K562 (cell line): ENCODE data around the gene SEC23A. TPM values are rescaled to one million over a fixed set of nuclear protein-coding genes. Genes with fewer than 3 reads are reported as not detected.

Source experiments
- ATAC-seq: fragments of 200-7000 bp; cut with Tn5 transposase; 3 replicates; pipeline ENCODE4 v1.9.1; 2020; ENCODE audit warnings: moderate library complexity
- BruUV-seq: library from RNA; stranded (reverse); fragments of 400-500 nt; replicated peaks from 2 replicates; lab custom pipeline; 2021; lab: Mats Ljungman, UMichigan
- CTCF ChIA-PET: fragments of 300-600 bp; formaldehyde crosslinking; extraction: SDS; loops from one replicate; lab custom pipeline; 2021; ENCODE audit warnings: low intra/inter-chr PET ratio; lab: Yijun Ruan, JAX
- POLR2A ChIA-PET: fragments of 300-600, 350-650 bp; sonication (Branson Sonifier 250); formaldehyde crosslinking; extraction: SDS; loops from one replicate; lab custom pipeline; 2021; ENCODE audit warnings: antibody characterized with exemption, inconsistent platforms; lab: Yijun Ruan, JAX
- DNase-seq, 4 experiments: peaks; one replicate each; pipeline versions ENCODE4 v3.0.0 to v3.0.0-alpha.2; 2011 to 2018; ENCODE audit warnings: low spot score in 3 of 4, mixed read lengths in 3 of 4; ENCODE audit errors: extremely low read depth in 1 of 4
- FAIRE-seq: peaks from 2 replicates; lab custom pipeline; 2011; peaks lifted over from hg19 to GRCh38; lab: Jason Lieb, UNC
- H2AFZ ChIP-seq: 2 replicates; pipeline ENCODE4 v1.6.0; 2011; ENCODE audit warnings: low read depth, low read length, control low read depth, inconsistent platforms
- H3K27ac ChIP-seq: fragments of 200-600 bp; 3 replicates; pipeline ENCODE4 v1.8.0; 2011; ENCODE audit warnings: low read depth, mild to moderate bottlenecking, control low read depth, inconsistent platforms, low read length, moderate library complexity, mixed read lengths; ENCODE audit errors: extremely low read depth
- H3K27me3 ChIP-seq, 2 experiments: fragments of 300-600 bp in 1 of 2; 2 replicates in 1 of 2; 3 replicates in 1 of 2; pipeline versions ENCODE4 v1.6.0 to v1.8.0; 2011; ENCODE audit warnings: inconsistent platforms in 2 of 2, low read length in 2 of 2, mild to moderate bottlenecking in 1 of 2, mixed read lengths in 1 of 2, moderate library complexity in 1 of 2; ENCODE audit not compliant: control insufficient read depth in 2 of 2, insufficient read depth in 2 of 2
- H3K36me3 ChIP-seq: fragments of 300-600 bp; 3 replicates; pipeline ENCODE4 v1.8.0; 2011; ENCODE audit warnings: mild to moderate bottlenecking, low read length, inconsistent platforms; ENCODE audit not compliant: control insufficient read depth, insufficient read depth
- H3K4me1 ChIP-seq, 2 experiments: fragments of 200-600 bp in 1 of 2; replicated peaks in 1 of 2; 2 replicates in 1 of 2; 3 replicates in 1 of 2; pipeline versions ENCODE4 v1.5.1 to v1.8.0; 2011; ENCODE audit warnings: inconsistent platforms in 2 of 2, low read length in 2 of 2, mild to moderate bottlenecking in 1 of 2, mixed read lengths in 1 of 2, moderate library complexity in 1 of 2; ENCODE audit not compliant: control insufficient read depth in 2 of 2, insufficient read depth in 2 of 2
- H3K4me2 ChIP-seq: 2 replicates; pipeline ENCODE4 v1.6.1; 2011; ENCODE audit warnings: low read length, control low read depth, inconsistent platforms, mixed read lengths; ENCODE audit not compliant: insufficient read depth
- H3K4me3 ChIP-seq: fragments of 200-600 bp; sonication (generic), shearing (Covaris generic); 2 replicates; pipeline ENCODE4 v1.5.1; 2016; ENCODE audit warnings: control low read depth, inconsistent platforms
- H3K79me2 ChIP-seq: fragments of 200-600 bp; 3 replicates; pipeline ENCODE4 v1.8.0; 2011; ENCODE audit warnings: low read length, inconsistent platforms; ENCODE audit not compliant: control insufficient read depth, insufficient read depth
- H3K9ac ChIP-seq, 2 experiments: 2 replicates each; pipeline versions ENCODE4 v1.6.0 to v1.6.1; 2011; ENCODE audit warnings: low read depth in 2 of 2, low read length in 2 of 2, control low read depth in 1 of 2, inconsistent platforms in 1 of 2, mild to moderate bottlenecking in 1 of 2, mixed read lengths in 1 of 2; ENCODE audit not compliant: insufficient read depth in 1 of 2
- H3K9me1 ChIP-seq: one replicate; pipeline ENCODE4 v1.6.0; 2011; ENCODE audit warnings: inconsistent platforms, mild to moderate bottlenecking, low read length, moderate library complexity; ENCODE audit not compliant: control insufficient read depth, insufficient read depth
- H3K9me3 ChIP-seq: replicated peaks from 2 replicates; pipeline ENCODE4 v1.5.1; 2011; ENCODE audit warnings: low read depth, low read length, inconsistent platforms; ENCODE audit not compliant: control insufficient read depth, insufficient read depth
- H4K20me1 ChIP-seq: replicated peaks from 2 replicates; pipeline ENCODE4 v1.6.1; 2011; ENCODE audit warnings: low read length, inconsistent platforms, mixed read lengths; ENCODE audit not compliant: control insufficient read depth, insufficient read depth
- KDM1A ChIP-seq, 2 experiments: fragments of 450-650 bp; IDR thresholded peaks; 2 replicates each; pipeline ENCODE4 v1.6.1; 2016; ENCODE audit warnings: mild to moderate bottlenecking in 2 of 2
- MEIS2 ChIP-seq: fragments of 450-650 bp; IDR thresholded peaks from 2 replicates; pipeline ENCODE4 v1.6.1; 2014; ENCODE audit warnings: mild to moderate bottlenecking; ENCODE audit not compliant: partially characterized antibody
- NR2C1 ChIP-seq, 2 experiments: fragments of 450-650 bp; IDR thresholded peaks; 2 replicates each; pipeline ENCODE4 v1.6.1; 2017; ENCODE audit warnings: mild to moderate bottlenecking in 2 of 2, antibody characterized with exemption in 1 of 2, inconsistent platforms in 1 of 2, missing compliant biosample characterization in 1 of 2, missing genetic modification characterization in 1 of 2
- POLR2AphosphoS2 ChIP-seq: IDR thresholded peaks from 2 replicates; pipeline ENCODE4 v1.6.1; 2012; ENCODE audit warnings: low read length, improper control_type of control experiment
- PTRF ChIP-seq: fragments of 450-650 bp; IDR thresholded peaks from 2 replicates; pipeline ENCODE4 v1.6.1; 2016; ENCODE audit warnings: mild to moderate bottlenecking, missing genetic modification characterization, missing compliant biosample characterization
- PURB ChIP-seq: sonication (generic); formaldehyde crosslinking; IDR thresholded peaks from 2 replicates; pipeline ENCODE4 v1.9.0; 2021; ENCODE audit warnings: low read depth, mild to moderate bottlenecking, missing genetic modification reagents
- RB1 ChIP-seq: fragments of 450-650 bp; IDR thresholded peaks from 2 replicates; pipeline ENCODE4 v1.6.1; 2017; ENCODE audit warnings: low read depth, mild to moderate bottlenecking
- RFX7 ChIP-seq: fragments of 250-450 bp; sonication (Bioruptor Pico); IDR thresholded peaks from 2 replicates; pipeline ENCODE4 v1.5.1; 2021; ENCODE audit warnings: mild to moderate bottlenecking
- TOE1 ChIP-seq, 2 experiments: fragments of 450-650 bp in 1 of 2; sonication (generic) in 1 of 2; formaldehyde crosslinking in 1 of 2; IDR thresholded peaks; 2 replicates each; pipeline versions ENCODE4 v1.7.1 to v1.8.0; 2016 to 2022; ENCODE audit warnings: borderline replicate concordance in 2 of 2, mild to moderate bottlenecking in 2 of 2, antibody characterized with exemption in 1 of 2, inconsistent platforms in 1 of 2, low read depth in 1 of 2, missing genetic modification reagents in 1 of 2, moderate library complexity in 1 of 2
- WHSC1 ChIP-seq: IDR thresholded peaks from one replicate; pipeline ENCODE4 v1.6.1; 2012; ENCODE audit warnings: low read length, control low read depth, inconsistent platforms
- ZC3H8 ChIP-seq: fragments of 450-650 bp; IDR thresholded peaks from 2 replicates; pipeline ENCODE4 v1.6.1; 2017
- ZNF224 ChIP-seq: sonication (generic); formaldehyde crosslinking; IDR thresholded peaks from 2 replicates; pipeline ENCODE4 v1.8.0; 2022; ENCODE audit warnings: mild to moderate bottlenecking, missing genetic modification reagents
- WGBS: fragments of 100-300 bp; shearing (Covaris generic); methylation state at CpG from one replicate; pipeline ENCODE4 v1.1.6; 2016; ENCODE audit warnings: low coverage, mixed read lengths; ENCODE audit not compliant: insufficient coverage; ENCODE audit errors: missing lambda C conversion rate; 5-methylcytosine and 5-hydroxymethylcytosine counted together
- in situ Hi-C: fragments of 300-500 bp; cut with MboI; formaldehyde crosslinking; loops from 4 replicates; pipeline ENCODE4 v1.15.0; 2018; ENCODE audit warnings: inconsistent platforms, mixed read lengths
- intact Hi-C: fragments of 100-400 bp; cut with micrococcal nuclease; formaldehyde crosslinking; loops from 2 replicates; pipeline ENCODE4 v1.14.2; 2022
- polyA plus RNA-seq, 8 experiments: library from polyadenylated mRNA; depleted of rRNA in 4 of 8; stranded (reverse) in 5 of 8; unstranded in 3 of 8; fragments of >200 nt; fragmentation: Nextera tagmentation in 2 of 8; fragmentation: Illumina TruSeq in 1 of 8; extraction: Ambion mirVana in 2 of 8; extraction: Trizol in 1 of 8; gene quantifications; 2 replicates each; pipeline versions ENCODE4 v1.2.1 to v1.2.3, GENCODE V29; 2011 to 2014; ENCODE audit warnings: inconsistent platforms in 1 of 8, missing spikeins in 1 of 8
- total RNA-seq, 7 experiments: library from RNA; depleted of rRNA in 6 of 7; stranded (reverse); fragments of >200 nt in 6 of 7; fragmentation: Illumina TruSeq in 2 of 7; extraction: Trizol in 2 of 7; gene quantifications; 2 replicates each; pipeline versions ENCODE4 v1.2.1 to v1.2.3, GENCODE V29; 2011 to 2021; ENCODE audit warnings: low replicate concordance in 1 of 7
- TF ChIP-seq, protein P1 (sequence below): fragments of 250-450 bp; sonication (Bioruptor Pico); IDR thresholded peaks from 2 replicates; pipeline ENCODE4 v1.8.0; 2022; ENCODE audit warnings: inconsistent platforms, mild to moderate bottlenecking, moderate library complexity, borderline replicate concordance

Gene SEC23A
- total and polyA plus RNA-seq, 9 of the 15 experiments (the other 6 are each of a cell fraction or from before 2014, with no cell fraction given) = 5.5 to 47.0 (median 14.5) TPM

DNA sequence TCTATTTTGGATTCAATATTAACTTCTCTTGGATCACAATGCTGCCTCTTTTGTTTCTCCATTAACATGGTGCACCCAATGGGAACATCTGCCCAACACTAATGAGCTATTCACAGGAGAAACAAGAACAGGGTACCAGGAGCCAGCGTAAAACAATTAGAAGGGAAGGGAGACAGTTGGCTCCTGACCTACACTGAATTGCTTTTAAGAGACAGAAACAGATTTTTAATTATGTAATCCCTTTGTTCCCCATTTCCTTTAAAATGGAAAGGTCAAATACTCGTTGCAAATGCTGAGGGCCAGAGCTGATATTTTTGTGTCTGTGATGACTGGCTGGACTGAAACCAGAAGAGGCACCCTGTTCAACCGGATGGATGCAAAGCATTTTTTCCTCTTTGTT is 108.3 kb downstream of the SEC23A start (continued):
- TF ChIP-seq, protein P1, sequence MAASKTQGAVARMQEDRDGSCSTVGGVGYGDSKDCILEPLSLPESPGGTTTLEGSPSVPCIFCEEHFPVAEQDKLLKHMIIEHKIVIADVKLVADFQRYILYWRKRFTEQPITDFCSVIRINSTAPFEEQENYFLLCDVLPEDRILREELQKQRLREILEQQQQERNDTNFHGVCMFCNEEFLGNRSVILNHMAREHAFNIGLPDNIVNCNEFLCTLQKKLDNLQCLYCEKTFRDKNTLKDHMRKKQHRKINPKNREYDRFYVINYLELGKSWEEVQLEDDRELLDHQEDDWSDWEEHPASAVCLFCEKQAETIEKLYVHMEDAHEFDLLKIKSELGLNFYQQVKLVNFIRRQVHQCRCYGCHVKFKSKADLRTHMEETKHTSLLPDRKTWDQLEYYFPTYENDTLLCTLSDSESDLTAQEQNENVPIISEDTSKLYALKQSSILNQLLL = no peak
- no peak for TF ChIP-seq WHSC1
- TF ChIP-seq PTRF (tag) = no peak
- no peak for TF ChIP-seq ZC3H8
- no peak for TF ChIP-seq NR2C1 (IDR thresholded peaks at IDR 0.05)
- TF ChIP-seq NR2C1 (tag; IDR thresholded peaks at IDR 0.05) = no peak
- no peak for TF ChIP-seq ZNF224 (CRISPR knock-in tag)
- no peak for TF ChIP-seq RB1

DNA sequence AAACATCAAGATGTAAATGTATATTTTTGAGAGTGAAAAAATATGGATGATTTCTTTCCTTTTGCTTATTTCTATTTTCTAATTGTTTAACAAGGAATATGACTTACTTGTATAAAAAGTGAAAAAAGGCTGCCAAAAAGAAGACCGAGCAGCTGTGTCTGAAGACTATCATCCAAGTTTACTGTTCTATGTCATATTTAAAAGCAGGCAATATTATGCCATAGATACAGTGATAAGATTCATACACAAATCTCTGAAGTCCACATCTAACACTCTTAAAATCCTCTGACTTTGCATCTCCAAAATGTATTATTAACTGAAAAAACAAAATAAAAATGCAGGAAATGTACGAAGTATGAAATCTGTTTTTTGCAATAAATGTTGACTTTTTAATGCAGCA is 109.1 kb downstream of the SEC23A start:
- Histone ChIP-seq H3K9me3 (no peaks in the 10 kb centered on the region), H3K4me3 (no peak overlapping the region), H3K9ac (no peak overlapping the region), H3K27ac (no peak overlapping the region), H2AFZ (no peak overlapping the region), H3K9me1 (no peaks in the 10 kb centered on the region), H4K20me1 (no peaks in the 10 kb centered on the region), H3K79me2 (no peaks in the 10 kb centered on the region), H3K4me2 (no peak overlapping the region), H3K36me3 (no peaks in the 10 kb centered on the region), H3K4me1 (no peaks in the 10 kb centered on the region), H3K27me3 (no peaks in the 10 kb centered on the region)
- TF ChIP-seq TOE1 (IDR thresholded peaks at IDR 0.05; ENCODE audit: borderline replicate concordance) = no peak
- TF ChIP-seq TOE1 (CRISPR knock-in tag; IDR thresholded peaks at IDR 0.05; ENCODE audit: borderline replicate concordance, low read depth) = no peak
- no peak for TF ChIP-seq PURB
- no peak for TF ChIP-seq POLR2AphosphoS2
- TF ChIP-seq MEIS2 = no peak
- TF ChIP-seq RFX7 (CRISPR knock-in tag) = no peak
- no peak for TF ChIP-seq KDM1A (IDR thresholded peaks at IDR 0.05)
- POLR2A ChIA-PET = no interaction called here
- BruUV-seq = no TSS peak
- in situ Hi-C loops = no loop called here
- FAIRE-seq (no peak), ATAC-seq (no peak), DNase-seq (no peak)
- CTCF ChIA-PET = no interaction called here
- intact Hi-C loops = no loop called here
- WGBS = 0% methylated on average over 2 of the region's 2 CpGs
